CD8-positive, alpha-beta memory T cell (primary cell): Measurements from ENCODE around the gene MALRD1. TPM values are rescaled to one million over a fixed set of nuclear protein-coding genes. Genes with fewer than 3 reads are reported as not detected.

Experiments
- CTCF ChIA-PET: fragments of 350-600 bp; sonication (Branson Sonifier 250); formaldehyde crosslinking; loops from one replicate; lab custom pipeline; 2021; ENCODE audit warnings: antibody characterized with exemption; lab: Charles Lee
- POLR2A ChIA-PET: fragments of 350-600 bp; sonication (Branson Sonifier 250); formaldehyde crosslinking; loops from one replicate; lab custom pipeline; 2021; ENCODE audit warnings: antibody characterized with exemption; lab: Charles Lee
- DNase-seq, 5 donors: peaks; one replicate each; pipeline versions ENCODE4 v3.0.0 to v3.0.0-alpha.2; 2020 to 2022; ENCODE audit warnings: mixed read lengths in 1 of 5
- H3K27ac ChIP-seq: one replicate; pipeline ENCODE4 v1.7.0; 2013; ENCODE audit warnings: low read depth, mild to moderate bottlenecking, low read length, moderate library complexity
- H3K27me3 ChIP-seq: 2 replicates; pipeline ENCODE4 v1.7.0; 2013; ENCODE audit warnings: low read length, mild to moderate bottlenecking; ENCODE audit not compliant: insufficient read depth, poor library complexity, severe bottlenecking
- H3K36me3 ChIP-seq: 2 replicates; pipeline ENCODE4 v1.7.0; 2013; ENCODE audit warnings: mild to moderate bottlenecking, low read length, moderate library complexity; ENCODE audit not compliant: insufficient read depth
- H3K4me1 ChIP-seq: 2 replicates; pipeline ENCODE4 v1.7.0; 2013; ENCODE audit warnings: mild to moderate bottlenecking, low read length, moderate library complexity; ENCODE audit not compliant: insufficient read depth
- H3K4me3 ChIP-seq: 2 replicates; pipeline ENCODE4 v1.7.0; 2013; ENCODE audit warnings: mild to moderate bottlenecking, low read length
- H3K9me3 ChIP-seq: 2 replicates; pipeline ENCODE4 v1.7.0; 2013; ENCODE audit warnings: mild to moderate bottlenecking, low read length
- H3K27ac Mint-ChIP-seq, 8 donors: one replicate each; pipeline ENCODE4 v1.8.0; 2020 to 2021; ENCODE audit warnings: mixed read lengths in 8 of 8, mild to moderate bottlenecking in 6 of 8, inconsistent platforms in 3 of 8, moderate library complexity in 3 of 8
- H3K27me3 Mint-ChIP-seq, 2 donors: one replicate each; pipeline ENCODE4 v1.8.0; 2020 to 2021; ENCODE audit warnings: mixed read lengths in 2 of 2, mild to moderate bottlenecking in 1 of 2, moderate library complexity in 1 of 2
- H3K36me3 Mint-ChIP-seq, 3 donors: one replicate each; pipeline ENCODE4 v1.8.0; 2020 to 2021; ENCODE audit warnings: mixed read lengths in 3 of 3, inconsistent platforms in 1 of 3, mild to moderate bottlenecking in 1 of 3
- H3K4me1 Mint-ChIP-seq, 3 donors: one replicate each; pipeline ENCODE4 v1.8.0; 2020 to 2021; ENCODE audit warnings: mixed read lengths in 3 of 3, inconsistent platforms in 1 of 3, mild to moderate bottlenecking in 1 of 3
- H3K4me3 Mint-ChIP-seq, 7 donors: one replicate each; pipeline ENCODE4 v1.8.0; 2020 to 2021; ENCODE audit warnings: mixed read lengths in 7 of 7, mild to moderate bottlenecking in 6 of 7, moderate library complexity in 4 of 7, inconsistent platforms in 2 of 7
- H3K9me3 Mint-ChIP-seq, 5 donors: one replicate each; pipeline ENCODE4 v1.8.0; 2020 to 2022; ENCODE audit warnings: mixed read lengths in 5 of 5, mild to moderate bottlenecking in 3 of 5, moderate library complexity in 2 of 5, inconsistent platforms in 1 of 5
- polyA plus RNA-seq: library from polyadenylated mRNA; unstranded; fragments of 300-500 nt; fragmentation: Illumina TruSeq; gene quantifications from one replicate; pipeline ENCODE4 v1.2.3, GENCODE V29; 2021
- total RNA-seq, 2 experiments: library from RNA; stranded (reverse); gene quantifications; one replicate each; pipeline ENCODE4 v1.2.3, GENCODE V29; 2021

The MALRD1 gene
- total RNA-seq (not detected), polyA plus RNA-seq (not detected)

DNA sequence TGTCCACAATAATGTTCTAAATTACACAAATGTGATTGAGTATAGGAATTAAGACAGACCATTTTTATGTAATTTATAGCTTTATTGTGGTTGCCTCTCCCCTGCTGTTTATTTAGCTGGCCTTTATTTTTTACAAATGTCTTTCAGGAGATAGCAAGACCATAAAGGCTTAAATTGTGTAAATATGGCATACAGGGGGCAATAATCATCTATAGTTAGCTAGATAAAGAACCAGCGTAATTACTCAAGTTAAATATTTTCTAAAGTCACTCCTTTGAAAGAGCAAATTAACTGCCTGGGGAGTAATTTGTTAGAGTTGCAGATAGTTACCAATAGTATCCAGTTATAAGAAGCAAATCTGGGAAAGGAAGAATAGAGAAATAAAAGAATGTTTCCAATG lies at the start of gene MALRD1:
TSS of gene MALRD1 (plus strand) at position 313 of the 400 bp plus-strand sequence. CDS start 138 bp downstream, outside the sequence.
- Mint-ChIP-seq H3K4me1 (no peaks in the 10 kb centered on the region), H3K9me3 (peaks cover 0 to 24% (median 4%) of the 10 kb centered on the region in 5 donors), H3K27ac (no peak within 1 kb of the TSS), H3K27me3 (no peaks in the 10 kb centered on the region), H3K36me3 (no peaks in the 10 kb centered on the region), H3K4me3 (no peak within 1 kb of the TSS)
- Histone ChIP-seq H3K27me3 (no peaks in the 10 kb centered on the region), H3K27ac (no peak within 1 kb of the TSS), H3K36me3 (no peaks in the 10 kb centered on the region), H3K4me3 (no peak within 1 kb of the TSS), H3K9me3 (no peaks in the 10 kb centered on the region), H3K4me1 (no peaks in the 10 kb centered on the region)
- POLR2A ChIA-PET = no interaction called here
- CTCF ChIA-PET = no interaction called here
- DNase-seq = no peak

DNA sequence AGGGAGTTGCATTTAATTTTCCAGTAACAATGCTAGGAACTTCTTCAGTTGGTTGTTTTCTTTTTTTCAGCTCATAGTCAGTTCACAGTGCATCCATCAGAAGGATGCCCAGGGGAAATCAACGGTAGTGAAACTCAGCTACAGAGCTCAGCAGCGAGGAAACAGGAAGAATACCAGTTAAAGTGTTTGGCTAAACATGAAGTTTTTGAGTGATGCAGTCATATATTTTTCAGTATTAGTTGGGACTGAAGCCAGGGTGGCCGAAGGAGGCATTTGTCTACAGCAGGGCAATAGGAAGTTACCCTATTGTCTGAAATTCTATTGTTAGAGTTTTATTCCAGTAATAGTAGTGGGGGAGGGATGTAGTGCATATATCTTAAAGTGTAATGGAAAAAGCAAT lies 45.3 kb upstream of the MALRD1 start:
- Histone ChIP-seq H3K4me1 (no peaks in the 10 kb centered on the region), H3K36me3 (no peaks in the 10 kb centered on the region), H3K27me3 (no peaks in the 10 kb centered on the region), H3K9me3 (no peaks in the 10 kb centered on the region), H3K27ac (no peak overlapping the region), H3K4me3 (no peak overlapping the region)
- Mint-ChIP-seq H3K4me3 (no peak overlapping the region), H3K9me3 (peaks cover 2 to 11% (median 4%) of the 10 kb centered on the region in 5 donors), H3K27me3 (no peaks in the 10 kb centered on the region), H3K36me3 (no peaks in the 10 kb centered on the region), H3K27ac (no peak overlapping the region), H3K4me1 (no peaks in the 10 kb centered on the region)
- POLR2A ChIA-PET = no interaction called here
- CTCF ChIA-PET = no interaction called here
- DNase-seq = no peak

DNA sequence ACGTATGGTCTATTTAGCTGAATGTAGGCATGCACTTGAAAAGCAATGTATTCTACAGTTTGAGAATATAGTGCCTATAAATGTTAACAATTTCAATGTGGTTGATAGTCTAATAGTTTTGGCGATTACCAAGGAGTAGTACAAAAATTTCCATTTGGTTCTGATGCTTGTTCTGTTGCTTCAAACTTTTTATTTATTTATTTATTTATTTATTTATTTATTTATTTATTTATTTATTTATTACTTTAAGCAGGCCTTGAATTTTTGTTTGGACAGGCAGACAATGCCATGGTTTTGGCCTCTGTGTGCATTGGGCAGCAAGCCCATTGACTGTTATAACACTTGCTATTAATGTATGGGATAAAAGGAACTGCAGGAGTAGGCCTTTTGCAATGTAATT lies 36.5 kb upstream of the MALRD1 start:
- Mint-ChIP-seq H3K9me3 (peaks cover 5 to 21% (median 8%) of the 10 kb centered on the region in 5 donors), H3K27me3 (no peaks in the 10 kb centered on the region)
- CTCF ChIA-PET = no interaction called here

DNA sequence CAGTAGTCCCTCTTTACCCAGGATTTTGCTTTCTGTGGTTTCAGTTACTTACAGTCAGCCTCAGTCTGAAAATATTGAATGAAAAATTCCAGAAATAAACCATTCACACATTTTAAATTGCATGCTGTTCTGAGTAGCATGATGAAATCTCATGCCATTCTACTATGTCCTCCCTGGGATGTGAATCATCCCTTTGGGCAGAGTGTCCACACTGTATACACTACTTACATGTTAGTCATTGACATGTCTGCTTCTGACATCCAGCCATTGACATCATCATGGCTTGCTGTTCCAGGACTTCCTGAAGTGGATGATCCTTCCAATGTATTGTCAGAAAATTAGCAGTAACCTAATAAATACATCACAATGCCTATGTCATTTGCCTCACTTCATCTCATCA lies 34.6 kb upstream of the MALRD1 start:
- Histone ChIP-seq H3K27ac (no peak overlapping the region), H3K4me3 (no peak overlapping the region), H3K9me3 (no peaks in the 10 kb centered on the region), H3K27me3 (no peaks in the 10 kb centered on the region), H3K36me3 (no peaks in the 10 kb centered on the region), H3K4me1 (no peaks in the 10 kb centered on the region)
- DNase-seq = no peak
- Mint-ChIP-seq H3K9me3 (peaks cover 5 to 21% (median 8%) of the 10 kb centered on the region in 5 donors), H3K4me3 (no peak overlapping the region), H3K27me3 (no peaks in the 10 kb centered on the region), H3K4me1 (no peaks in the 10 kb centered on the region), H3K36me3 (no peaks in the 10 kb centered on the region), H3K27ac (no peak overlapping the region)
- ChIA-PET POLR2A (no interaction called here), CTCF (no interaction called here)

More for the DNA sequence above, 36.5 kb upstream of the MALRD1 start:
- Mint-ChIP-seq H3K4me1 (no peaks in the 10 kb centered on the region), H3K4me3 (no peak overlapping the region), H3K27ac (no peak overlapping the region), H3K36me3 (no peaks in the 10 kb centered on the region)
- no peak overlapping the region for H3K4me3 ChIP-seq
- H3K4me1 ChIP-seq = no peaks in the 10 kb centered on the region
- H3K36me3 ChIP-seq = no peaks in the 10 kb centered on the region
- H3K27ac ChIP-seq = no peak overlapping the region
- DNase-seq = no peak
- POLR2A ChIA-PET = no interaction called here
- no peaks in the 10 kb centered on the region for H3K9me3 ChIP-seq
- no peaks in the 10 kb centered on the region for H3K27me3 ChIP-seq

DNA sequence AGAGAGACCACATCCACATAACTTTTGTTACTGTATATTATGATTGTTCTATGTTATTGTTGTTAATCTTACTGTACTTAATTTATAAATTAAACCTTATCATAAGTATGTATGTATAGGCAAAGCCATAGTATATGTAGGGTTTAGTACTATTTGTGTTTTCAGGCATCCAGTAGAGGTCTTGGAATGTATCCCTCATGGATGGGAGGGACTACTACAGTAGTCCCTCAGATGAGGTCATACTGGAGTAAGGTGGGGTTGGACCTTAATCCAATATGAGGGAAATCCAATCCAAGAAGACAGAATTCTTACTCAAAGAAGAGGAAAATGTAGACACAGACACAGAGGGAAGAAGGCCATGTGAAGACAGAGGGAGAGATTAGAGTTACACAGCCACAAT lies 34.1 kb upstream of the MALRD1 start:
- no peaks in the 10 kb centered on the region for H3K27me3 ChIP-seq
- no peaks in the 10 kb centered on the region for H3K4me1 Mint-ChIP-seq
- H3K27ac Mint-ChIP-seq = no peak overlapping the region
- no peaks in the 10 kb centered on the region for H3K36me3 ChIP-seq
- no peak for DNase-seq
- no peaks in the 10 kb centered on the region for H3K36me3 Mint-ChIP-seq
- no peak overlapping the region for H3K4me3 ChIP-seq
- H3K27ac ChIP-seq = no peak overlapping the region
- peaks cover 4 to 21% (median 8%) of the 10 kb centered on the region in 5 donors for H3K9me3 Mint-ChIP-seq
- ChIA-PET POLR2A (no interaction called here), CTCF (no interaction called here)
- no peaks in the 10 kb centered on the region for H3K4me1 ChIP-seq
- H3K27me3 Mint-ChIP-seq = no peaks in the 10 kb centered on the region
- H3K9me3 ChIP-seq = no peaks in the 10 kb centered on the region
- H3K4me3 Mint-ChIP-seq = no peak overlapping the region

DNA sequence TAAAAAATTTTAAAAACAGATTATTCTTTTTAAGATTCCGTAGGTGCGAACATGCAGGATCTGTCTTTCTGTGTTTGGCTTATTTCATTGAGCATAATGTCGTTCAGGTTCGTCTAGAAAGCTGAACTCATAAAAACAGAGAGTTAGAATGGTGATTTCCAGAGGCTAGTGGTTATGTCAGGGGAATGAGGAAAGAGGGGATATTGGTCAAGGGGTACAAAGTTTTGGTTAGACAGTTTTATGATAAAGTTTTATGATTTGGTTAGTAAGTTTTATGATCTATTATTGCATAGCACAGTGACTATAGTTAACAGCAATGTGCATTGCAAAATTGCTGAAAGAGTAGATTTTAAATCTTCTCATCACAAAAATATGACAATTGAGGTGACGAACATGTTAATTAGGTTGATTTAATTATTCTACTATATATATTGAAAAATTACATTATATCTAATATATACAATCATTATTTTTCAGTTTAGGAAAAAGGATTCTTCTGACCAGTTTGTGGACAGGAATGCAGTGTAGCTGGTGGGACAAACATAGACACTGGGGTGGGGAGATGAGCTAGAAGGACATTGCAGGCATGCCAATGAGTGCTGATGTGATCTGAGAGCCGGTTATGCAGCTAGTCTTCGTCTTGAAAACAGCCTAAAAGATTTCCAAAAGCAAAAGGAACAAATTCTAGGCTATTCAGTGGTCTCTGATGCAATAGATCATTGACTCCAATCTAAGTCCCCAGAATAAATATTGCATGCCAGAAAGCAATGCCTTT lies 31.3 kb upstream of the MALRD1 start:
- no peaks in the 10 kb centered on the region for H3K9me3 ChIP-seq
- CTCF ChIA-PET = interaction anchor here (1.1 kb wide), 1 partner anchor 8 kb away, joined by 3 read pairs; no protein-coding TSS in a partner anchor
- no peaks in the 10 kb centered on the region for H3K4me1 ChIP-seq
- POLR2A ChIA-PET = no interaction called here
- no peak for DNase-seq
- no peak overlapping the region for H3K27ac ChIP-seq
- no peak overlapping the region for H3K4me3 ChIP-seq
- no peak overlapping the region for H3K4me3 Mint-ChIP-seq
- H3K36me3 ChIP-seq = no peaks in the 10 kb centered on the region
- H3K27me3 ChIP-seq = no peaks in the 10 kb centered on the region
- H3K9me3 Mint-ChIP-seq = peaks cover 3 to 27% (median 7%) of the 10 kb centered on the region in 5 donors
- no peak overlapping the region for H3K27ac Mint-ChIP-seq
- H3K4me1 Mint-ChIP-seq = no peaks in the 10 kb centered on the region
- H3K36me3 Mint-ChIP-seq = no peaks in the 10 kb centered on the region
- H3K27me3 Mint-ChIP-seq = no peaks in the 10 kb centered on the region

DNA sequence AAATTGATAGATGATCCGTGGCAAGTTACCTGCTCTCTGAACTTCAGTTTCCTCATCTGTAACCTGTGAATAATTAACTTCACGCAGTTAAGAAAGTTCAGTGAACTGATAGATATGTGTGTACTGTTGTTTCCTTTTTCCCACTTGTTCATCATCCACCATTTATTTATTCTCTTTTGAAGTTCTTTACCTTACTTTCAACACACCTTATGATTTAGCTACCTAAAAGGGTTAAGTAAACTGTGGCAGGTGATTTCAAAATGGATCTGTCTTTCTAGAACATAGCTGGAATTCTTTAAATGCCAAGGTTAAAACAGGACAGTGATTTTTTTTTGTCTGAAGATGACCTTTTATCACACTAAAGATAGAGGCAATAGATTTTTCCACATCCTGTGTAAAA lies 27.4 kb upstream of the MALRD1 start:
- no peaks in the 10 kb centered on the region for H3K4me1 Mint-ChIP-seq
- no peak overlapping the region for H3K27ac ChIP-seq
- no peak overlapping the region for H3K4me3 ChIP-seq
- no peaks in the 10 kb centered on the region for H3K36me3 ChIP-seq
- no peaks in the 10 kb centered on the region for H3K27me3 ChIP-seq
- no peaks in the 10 kb centered on the region for H3K4me1 ChIP-seq
- no peaks in the 10 kb centered on the region for H3K36me3 Mint-ChIP-seq
- no peaks in the 10 kb centered on the region for H3K27me3 Mint-ChIP-seq
- no peak for DNase-seq
- ChIA-PET POLR2A (no interaction called here), CTCF (no interaction called here)
- peaks cover 0 to 20% (median 3%) of the 10 kb centered on the region in 5 donors for H3K9me3 Mint-ChIP-seq
- H3K27ac Mint-ChIP-seq = no peak overlapping the region
- no peak overlapping the region for H3K4me3 Mint-ChIP-seq
- H3K9me3 ChIP-seq = no peaks in the 10 kb centered on the region

DNA sequence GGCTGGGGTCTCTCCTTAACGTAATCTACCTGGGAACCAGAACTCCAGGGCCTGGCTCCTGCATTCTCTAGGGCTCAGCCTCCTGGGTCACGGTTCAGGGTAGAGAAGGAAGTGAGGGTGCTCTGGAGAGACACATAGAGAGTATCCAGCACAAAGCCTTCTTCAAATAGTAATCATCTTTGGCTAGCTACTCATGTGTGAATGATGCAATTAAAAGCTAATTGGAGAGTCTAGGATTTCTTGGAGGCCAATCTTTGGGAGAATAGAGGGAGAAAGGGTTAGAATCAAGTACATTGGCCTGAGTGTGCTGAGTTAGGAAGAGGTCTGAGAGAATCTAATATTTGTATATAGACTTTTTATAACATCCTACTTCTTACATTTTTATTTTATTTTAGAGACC lies 24.0 kb upstream of the MALRD1 start:
- no peaks in the 10 kb centered on the region for H3K27me3 ChIP-seq
- Mint-ChIP-seq H3K9me3 (peaks cover 0 to 25% (median 3%) of the 10 kb centered on the region in 5 donors), H3K36me3 (no peaks in the 10 kb centered on the region), H3K27ac (no peak overlapping the region), H3K4me3 (no peak overlapping the region), H3K27me3 (no peaks in the 10 kb centered on the region), H3K4me1 (no peaks in the 10 kb centered on the region)
- H3K36me3 ChIP-seq = no peaks in the 10 kb centered on the region
- H3K27ac ChIP-seq = no peak overlapping the region
- no peak overlapping the region for H3K4me3 ChIP-seq
- no peaks in the 10 kb centered on the region for H3K4me1 ChIP-seq
- CTCF ChIA-PET = no interaction called here
- POLR2A ChIA-PET = no interaction called here
- no peak for DNase-seq
- no peaks in the 10 kb centered on the region for H3K9me3 ChIP-seq
